ENCODE data around the gene SHISA6.

Gene SHISA6

GRCh38 chr17:11240841-11241610 lies at the start of gene SHISA6:
SHISA6 (plus strand) TSS chr17:11241213.
- no peak for DNase-seq (ENCODE audit: low read depth in 2 of 3, low spot score in 2 of 3)

GRCh38 chr17:11195801-11196200 lies 45.2 kb upstream of the SHISA6 start:
- no peak for DNase-seq (ENCODE audit: low read depth in 2 of 3, low spot score in 2 of 3)

- DNase-seq (ENCODE audit: low read depth in 2 of 3, low spot score in 2 of 3): no peak
Observed at GRCh38 chr17:11204991-11205390, 36.0 kb upstream of the SHISA6 start.

GRCh38 chr17:11205659-11206058 lies 35.4 kb upstream of the SHISA6 start:
- DNase-seq (ENCODE audit: low read depth in 2 of 3, low spot score in 2 of 3): no peak

GRCh38 chr17:11209906-11210305 lies 31.1 kb upstream of the SHISA6 start:
- no peak for DNase-seq (ENCODE audit: low read depth in 2 of 3, low spot score in 2 of 3)

- DNase-seq (ENCODE audit: low read depth in 2 of 3, low spot score in 2 of 3): no peak
Observed at GRCh38 chr17:11212792-11213191, 28.2 kb upstream of the SHISA6 start.

- no peak for DNase-seq (ENCODE audit: low read depth in 2 of 3, low spot score in 2 of 3)
Observed at GRCh38 chr17:11216976-11217375, 24.0 kb upstream of the SHISA6 start.

- DNase-seq (ENCODE audit: low read depth in 2 of 3, low spot score in 2 of 3): no peak
Observed at GRCh38 chr17:11221196-11221595, 19.8 kb upstream of the SHISA6 start.

GRCh38 chr17:11221721-11222120 lies 19.3 kb upstream of the SHISA6 start:
- DNase-seq (ENCODE audit: low read depth in 2 of 3, low spot score in 2 of 3): no peak

GRCh38 chr17:11238705-11239104 lies 2.3 kb upstream of the SHISA6 start:
- no peak for DNase-seq (ENCODE audit: low read depth in 2 of 3, low spot score in 2 of 3)

GRCh38 chr17:11239379-11239970 lies 1.5 kb upstream of the SHISA6 start:
- no peak for DNase-seq (ENCODE audit: low read depth in 2 of 3, low spot score in 2 of 3)

GRCh38 chr17:11240041-11240840 lies 772 bp upstream of the SHISA6 start:
- DNase-seq (ENCODE audit: low read depth in 2 of 3, low spot score in 2 of 3): no peak

- no peak for DNase-seq (ENCODE audit: low read depth in 2 of 3, low spot score in 2 of 3)
Observed at GRCh38 chr17:11241611-11242226, 706 bp downstream of the SHISA6 start.

GRCh38 chr17:11242411-11242810 lies 1.4 kb downstream of the SHISA6 start:
- no peak for DNase-seq (ENCODE audit: low read depth in 2 of 3, low spot score in 2 of 3)

GRCh38 chr17:11244776-11245175 lies 3.8 kb downstream of the SHISA6 start:
- no peak for DNase-seq (ENCODE audit: low read depth in 2 of 3, low spot score in 2 of 3)

- no peak for DNase-seq (ENCODE audit: low read depth in 2 of 3, low spot score in 2 of 3)
Observed at GRCh38 chr17:11245187-11245586, 4.2 kb downstream of the SHISA6 start.

GRCh38 chr17:11245791-11246190 lies 4.8 kb downstream of the SHISA6 start:
- no peak for DNase-seq (ENCODE audit: low read depth in 2 of 3, low spot score in 2 of 3)

GRCh38 chr17:11250161-11250560 lies 9.1 kb downstream of the SHISA6 start:
- DNase-seq (ENCODE audit: low read depth in 2 of 3, low spot score in 2 of 3): no peak

- DNase-seq (ENCODE audit: low read depth in 2 of 3, low spot score in 2 of 3): no peak
Observed at GRCh38 chr17:11251561-11252107, 10.6 kb downstream of the SHISA6 start.

- DNase-seq (ENCODE audit: low read depth in 2 of 3, low spot score in 2 of 3): no peak
Observed at GRCh38 chr17:11252146-11252545, 11.1 kb downstream of the SHISA6 start.

- no peak for DNase-seq (ENCODE audit: low read depth in 2 of 3, low spot score in 2 of 3)
Observed at GRCh38 chr17:11256877-11257276, 15.9 kb downstream of the SHISA6 start.

All from activated CD8-positive, alpha-beta memory T cell treated with anti-CD3 and anti-CD28 coated beads for 48 hours (primary cell).